Mucosa of rectum (tissue), 2 donors: ENCODE results near the gene PBX4.

Experiments
- H3K27ac ChIP-seq, 2 donors: one replicate each; pipeline ENCODE4 v1.7.0; 2013; ENCODE audit warnings: inconsistent platforms in 2 of 2, low read depth in 2 of 2, low read length in 2 of 2
- H3K27me3 ChIP-seq, 2 donors: one replicate each; pipeline ENCODE4 v1.7.0; 2013; ENCODE audit warnings: low read length in 2 of 2; ENCODE audit not compliant: control insufficient read depth in 2 of 2, insufficient read depth in 2 of 2
- H3K36me3 ChIP-seq, 2 donors: one replicate each; pipeline ENCODE4 v1.7.0; 2013; ENCODE audit warnings: low read length in 2 of 2; ENCODE audit not compliant: control insufficient read depth in 2 of 2, insufficient read depth in 2 of 2
- H3K4me1 ChIP-seq, 2 donors: one replicate each; pipeline ENCODE4 v1.7.0; 2013; ENCODE audit warnings: low read length in 2 of 2, mild to moderate bottlenecking in 1 of 2; ENCODE audit not compliant: control insufficient read depth in 2 of 2, insufficient read depth in 2 of 2
- H3K4me3 ChIP-seq, 2 donors: one replicate each; pipeline ENCODE4 v1.7.0; 2013; ENCODE audit warnings: low read length in 2 of 2
- H3K9ac ChIP-seq, 2 donors: one replicate each; pipeline ENCODE4 v1.7.0; 2013; ENCODE audit warnings: low read length in 2 of 2, low read depth in 1 of 2, mild to moderate bottlenecking in 1 of 2
- H3K9me3 ChIP-seq, 2 donors: one replicate each; pipeline ENCODE4 v1.7.0; 2013; ENCODE audit warnings: low read length in 2 of 2; ENCODE audit not compliant: control insufficient read depth in 2 of 2
- donor health status: healthy.
- donor health status: Normal muscosa, but diverticular disease.

The PBX4 gene

DNA sequence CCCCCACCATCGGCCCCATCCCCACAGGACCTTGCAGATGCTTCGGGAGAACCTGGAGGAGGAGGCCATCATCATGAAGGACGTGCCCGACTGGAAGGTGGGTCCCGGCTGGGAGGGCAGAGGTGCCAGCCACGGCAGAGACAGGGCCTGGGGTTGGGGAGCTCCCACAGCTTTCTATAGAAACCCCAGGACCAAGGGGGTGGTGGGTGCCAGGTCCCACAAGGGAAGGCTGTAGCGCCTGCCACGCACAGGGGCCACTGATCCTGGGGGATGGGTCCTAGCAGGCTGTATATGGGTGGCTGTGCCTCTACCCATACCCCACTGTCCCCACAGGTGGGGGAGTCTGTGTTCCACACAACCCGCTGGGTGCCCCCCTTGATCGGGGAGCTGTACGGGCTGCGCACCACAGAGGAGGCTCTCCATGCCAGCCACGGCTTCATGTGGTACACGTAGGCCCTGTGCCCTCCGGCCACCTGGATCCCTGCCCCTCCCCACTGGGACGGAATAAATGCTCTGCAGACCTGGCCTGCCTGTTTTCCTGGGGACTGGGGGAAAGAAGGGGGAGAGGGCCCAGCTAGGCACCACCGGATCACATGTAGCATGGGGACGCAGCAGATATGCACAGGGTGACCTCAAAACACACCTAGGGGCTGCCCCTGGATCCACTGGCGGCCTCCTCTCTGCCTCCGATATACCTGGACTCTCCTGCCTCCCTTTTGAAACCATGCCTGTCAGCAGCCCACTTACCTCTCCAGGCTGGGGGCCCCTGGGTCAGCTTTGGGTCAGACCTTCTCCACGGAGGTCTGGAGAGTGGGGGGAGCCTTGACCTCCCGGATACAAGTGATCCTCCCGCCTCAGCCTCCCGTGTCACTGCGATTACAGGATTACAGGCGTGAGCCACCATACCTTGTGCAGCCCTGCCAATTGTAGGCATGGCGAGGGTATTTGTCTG, 90.5 kb downstream of the PBX4 start:
- Histone ChIP-seq H3K9me3 (no peaks in the 10 kb centered on the region), H3K36me3 (peaks cover 14 to 25% of the 10 kb centered on the region in 2 donors), H3K27ac (no peak overlapping the region), H3K4me3 (no peak overlapping the region), H3K4me1 (peaks cover 2 to 3% of the 10 kb centered on the region in 2 donors), H3K27me3 (no peaks in the 10 kb centered on the region), H3K9ac (no peak overlapping the region)

DNA sequence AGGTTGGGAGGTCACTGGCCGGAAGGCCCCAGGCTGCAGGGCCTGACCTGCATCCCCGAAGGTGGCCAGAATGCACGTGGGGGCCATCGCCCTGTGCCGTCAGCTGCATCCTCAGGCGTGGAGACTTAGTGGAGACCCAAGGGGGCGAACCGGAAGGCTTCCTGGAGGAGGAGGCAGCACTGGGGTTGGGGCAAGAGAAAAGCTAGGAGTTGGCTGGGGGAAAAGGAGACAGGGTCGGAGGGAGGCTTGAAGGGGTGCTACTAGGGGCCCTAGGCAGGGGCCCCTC, 91.2 kb downstream of the PBX4 start:
- Histone ChIP-seq H3K27me3 (no peaks in the 10 kb centered on the region), H3K4me1 (peaks cover 2 to 3% of the 10 kb centered on the region in 2 donors), H3K36me3 (peaks cover 14 to 25% of the 10 kb centered on the region in 2 donors), H3K9me3 (no peaks in the 10 kb centered on the region), H3K4me3 (no peak overlapping the region), H3K27ac (no peak overlapping the region), H3K9ac (no peak overlapping the region)

DNA sequence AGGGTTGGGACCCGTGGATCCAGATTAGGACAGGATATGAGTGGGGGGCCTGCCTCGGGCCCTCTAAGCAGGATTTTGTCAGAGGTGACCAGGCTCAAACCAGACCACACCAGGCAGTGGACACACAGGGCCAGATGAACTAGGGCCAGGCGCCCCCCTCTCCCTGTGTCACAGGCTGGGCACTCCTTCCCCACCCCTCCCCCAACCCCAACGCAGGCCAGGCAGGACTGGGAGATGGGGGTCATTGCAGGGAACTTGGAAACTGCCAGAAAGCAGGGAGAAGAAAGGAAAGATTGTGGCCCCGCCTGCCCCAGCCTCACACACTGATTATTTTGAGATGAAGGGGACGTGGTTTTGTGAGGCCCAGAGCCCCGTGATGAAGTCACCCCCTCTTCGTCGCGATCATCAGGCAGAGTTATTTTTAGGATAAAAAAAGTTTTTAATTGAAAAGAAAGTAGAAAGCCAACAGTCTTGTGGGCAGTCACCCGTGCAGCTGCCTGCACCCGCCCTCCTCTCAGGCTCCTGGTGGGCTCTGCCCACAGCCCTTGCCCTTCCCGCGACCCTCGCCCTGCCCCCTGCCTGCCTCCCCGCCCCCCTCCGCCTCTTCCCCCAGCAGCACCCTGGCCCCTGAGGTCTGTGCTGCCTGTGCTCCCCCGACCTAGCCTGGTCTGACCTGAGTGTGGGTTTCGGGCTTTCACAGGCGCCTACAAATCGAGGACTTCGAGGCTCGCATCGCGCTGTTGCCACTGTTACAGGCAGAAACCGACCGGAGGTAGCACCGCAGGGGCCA, 91.7 kb downstream of the PBX4 start:
- H3K9ac ChIP-seq: no peak overlapping the region
- H3K27me3 ChIP-seq: no peaks in the 10 kb centered on the region
- peaks cover 14 to 25% of the 10 kb centered on the region in 2 donors for H3K36me3 ChIP-seq
- no peaks in the 10 kb centered on the region for H3K4me1 ChIP-seq
- no peak overlapping the region for H3K27ac ChIP-seq
- H3K9me3 ChIP-seq: no peaks in the 10 kb centered on the region
- no peak overlapping the region for H3K4me3 ChIP-seq

DNA sequence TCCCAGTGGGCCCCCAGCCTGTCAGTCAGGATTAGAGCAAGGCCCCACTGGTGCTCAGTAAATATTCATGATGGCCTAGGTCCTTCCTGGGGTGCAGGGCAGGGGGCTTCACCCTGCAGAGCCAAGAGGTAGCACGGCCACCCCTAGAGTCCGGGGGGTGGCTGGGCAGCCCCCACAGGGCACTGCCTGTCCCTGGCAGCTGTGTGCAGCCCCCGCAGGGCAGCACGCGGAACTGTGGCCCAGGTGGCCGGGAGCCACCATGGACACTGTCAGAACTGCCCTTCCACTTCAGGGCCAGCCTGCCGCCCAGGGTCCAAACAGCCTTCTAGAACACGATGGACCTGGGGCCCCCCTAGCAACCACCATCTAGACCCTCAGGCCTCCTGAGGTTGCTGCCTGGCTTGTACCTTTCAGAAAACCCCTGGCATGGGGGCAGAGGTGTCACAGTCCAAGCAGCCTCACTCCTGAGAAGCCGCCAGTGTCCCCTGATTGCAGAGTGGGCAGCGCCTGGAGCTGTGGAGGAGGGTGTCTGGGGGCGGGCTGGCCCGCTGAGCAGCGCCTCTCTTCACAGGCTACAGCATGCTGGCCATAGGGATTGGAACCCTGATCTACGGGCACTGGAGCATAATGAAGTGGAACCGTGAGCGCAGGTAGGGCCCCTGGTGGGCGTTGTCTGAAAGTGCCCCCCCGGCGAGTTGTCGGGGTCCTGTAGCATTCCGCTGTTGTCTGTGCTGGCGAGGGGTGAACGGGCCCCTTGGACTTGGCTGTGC, 92.7 kb downstream of the PBX4 start:
- Histone ChIP-seq H3K27ac (no peak overlapping the region), H3K4me3 (no peak overlapping the region), H3K9me3 (no peaks in the 10 kb centered on the region), H3K9ac (no peak overlapping the region), H3K4me1 (no peaks in the 10 kb centered on the region), H3K27me3 (no peaks in the 10 kb centered on the region), H3K36me3 (peaks cover 14 to 27% of the 10 kb centered on the region in 2 donors)

DNA sequence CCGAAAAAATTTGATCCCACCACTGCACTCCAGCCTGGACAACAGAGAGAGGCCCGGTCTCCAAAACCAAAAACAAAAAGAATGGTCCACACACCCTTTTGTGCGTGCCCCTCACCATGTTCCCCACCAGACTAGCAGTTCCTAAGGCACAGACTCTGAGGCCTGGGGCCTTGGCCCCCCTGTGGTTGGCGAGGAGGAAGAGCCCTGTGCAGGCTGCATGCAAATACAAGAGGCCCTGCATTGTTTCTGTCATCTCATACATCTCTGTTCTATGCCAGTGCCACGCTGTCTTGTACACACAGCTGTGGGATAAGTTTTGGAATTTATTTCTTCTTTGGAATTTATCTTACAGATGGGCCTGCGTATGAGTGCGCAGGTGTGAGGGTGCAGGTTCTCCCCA, 94.4 kb downstream of the PBX4 start:
- H3K9ac ChIP-seq: no peak overlapping the region
- H3K4me1 ChIP-seq: no peaks in the 10 kb centered on the region
- H3K36me3 ChIP-seq: peaks cover 14 to 36% of the 10 kb centered on the region in 2 donors
- H3K27ac ChIP-seq: no peak overlapping the region
- H3K9me3 ChIP-seq: no peaks in the 10 kb centered on the region
- no peaks in the 10 kb centered on the region for H3K27me3 ChIP-seq
- H3K4me3 ChIP-seq: no peak overlapping the region

DNA sequence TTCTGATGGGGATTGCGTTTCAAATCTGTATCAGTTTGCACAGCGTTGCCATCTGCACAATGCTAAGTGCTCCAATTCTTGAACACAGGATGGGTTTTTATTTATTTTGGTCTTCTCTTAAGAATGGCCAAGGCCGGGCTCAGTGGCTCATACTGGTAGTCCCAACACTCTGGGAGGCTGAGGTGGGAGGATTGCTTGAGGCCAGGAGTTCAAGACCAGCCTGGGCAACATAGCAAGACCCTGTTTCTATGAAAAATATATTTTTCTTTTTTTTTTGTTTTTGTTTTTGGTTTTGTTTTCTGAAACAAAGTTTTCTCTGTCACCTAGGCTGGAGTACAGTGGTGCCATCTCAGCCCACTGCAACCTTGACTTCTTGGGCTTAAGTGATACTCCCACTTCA, 95.3 kb downstream of the PBX4 start:
- Histone ChIP-seq H3K4me3 (no peak overlapping the region), H3K4me1 (no peaks in the 10 kb centered on the region), H3K27me3 (no peaks in the 10 kb centered on the region), H3K36me3 (peaks cover 12 to 33% of the 10 kb centered on the region in 2 donors), H3K9ac (no peak overlapping the region), H3K27ac (no peak overlapping the region), H3K9me3 (no peaks in the 10 kb centered on the region)

DNA sequence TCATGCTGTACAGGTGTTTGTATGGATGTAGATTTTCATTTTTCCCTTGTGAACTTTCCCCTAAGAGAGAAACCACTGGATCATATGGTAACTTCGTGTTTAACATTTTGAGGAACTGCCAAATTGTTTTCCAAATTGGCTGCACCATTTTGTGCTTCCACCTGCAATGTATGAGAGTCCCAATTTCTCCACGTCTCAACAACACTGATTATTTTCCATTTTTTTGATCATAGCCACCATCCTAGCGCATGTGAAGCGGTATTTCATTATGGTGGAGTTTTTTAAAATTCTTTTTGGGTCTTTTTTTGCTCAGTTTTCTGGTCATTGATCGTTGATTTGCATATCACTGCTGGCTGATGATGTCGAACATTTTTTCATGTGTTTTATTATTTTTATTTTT, 97.5 kb downstream of the PBX4 start:
- H3K27me3 ChIP-seq: no peaks in the 10 kb centered on the region
- H3K4me1 ChIP-seq: peaks cover 4 to 7% of the 10 kb centered on the region in 2 donors
- peaks cover 4 to 21% of the 10 kb centered on the region in 2 donors for H3K36me3 ChIP-seq

DNA sequence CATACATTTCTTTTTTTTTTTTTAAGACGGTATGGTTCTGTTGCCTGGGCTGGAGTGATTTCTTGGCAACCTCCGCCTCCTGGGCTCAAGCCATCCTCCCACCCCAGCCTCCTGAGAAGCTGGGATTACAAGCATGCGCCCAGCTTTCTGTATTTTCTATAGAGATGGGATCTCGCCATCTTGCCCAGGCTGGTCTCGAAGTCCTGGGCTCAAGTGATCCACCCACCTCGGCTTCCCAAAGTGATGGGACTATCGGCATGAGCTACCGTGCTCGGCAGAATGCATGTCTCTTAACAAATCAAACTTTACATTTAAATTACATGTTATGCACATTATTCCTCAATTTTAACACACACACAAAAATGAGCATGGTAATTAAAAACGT, 101.3 kb downstream of the PBX4 start:
- H3K9me3 ChIP-seq: no peaks in the 10 kb centered on the region
- no peak overlapping the region for H3K9ac ChIP-seq
- no peak overlapping the region for H3K27ac ChIP-seq
- H3K27me3 ChIP-seq: no peaks in the 10 kb centered on the region
- H3K36me3 ChIP-seq: peaks cover 0 to 13% of the 10 kb centered on the region in 2 donors
- peaks cover 7 to 14% of the 10 kb centered on the region in 2 donors for H3K4me1 ChIP-seq
- peak overlapping the region in 1 of 2 donors; percentile 98 for H3K4me3 ChIP-seq

More for the DNA sequence above, 97.5 kb downstream of the PBX4 start:
- Histone ChIP-seq H3K9ac (no peak overlapping the region), H3K4me3 (no peak overlapping the region), H3K27ac (no peak overlapping the region), H3K9me3 (no peaks in the 10 kb centered on the region)

DNA sequence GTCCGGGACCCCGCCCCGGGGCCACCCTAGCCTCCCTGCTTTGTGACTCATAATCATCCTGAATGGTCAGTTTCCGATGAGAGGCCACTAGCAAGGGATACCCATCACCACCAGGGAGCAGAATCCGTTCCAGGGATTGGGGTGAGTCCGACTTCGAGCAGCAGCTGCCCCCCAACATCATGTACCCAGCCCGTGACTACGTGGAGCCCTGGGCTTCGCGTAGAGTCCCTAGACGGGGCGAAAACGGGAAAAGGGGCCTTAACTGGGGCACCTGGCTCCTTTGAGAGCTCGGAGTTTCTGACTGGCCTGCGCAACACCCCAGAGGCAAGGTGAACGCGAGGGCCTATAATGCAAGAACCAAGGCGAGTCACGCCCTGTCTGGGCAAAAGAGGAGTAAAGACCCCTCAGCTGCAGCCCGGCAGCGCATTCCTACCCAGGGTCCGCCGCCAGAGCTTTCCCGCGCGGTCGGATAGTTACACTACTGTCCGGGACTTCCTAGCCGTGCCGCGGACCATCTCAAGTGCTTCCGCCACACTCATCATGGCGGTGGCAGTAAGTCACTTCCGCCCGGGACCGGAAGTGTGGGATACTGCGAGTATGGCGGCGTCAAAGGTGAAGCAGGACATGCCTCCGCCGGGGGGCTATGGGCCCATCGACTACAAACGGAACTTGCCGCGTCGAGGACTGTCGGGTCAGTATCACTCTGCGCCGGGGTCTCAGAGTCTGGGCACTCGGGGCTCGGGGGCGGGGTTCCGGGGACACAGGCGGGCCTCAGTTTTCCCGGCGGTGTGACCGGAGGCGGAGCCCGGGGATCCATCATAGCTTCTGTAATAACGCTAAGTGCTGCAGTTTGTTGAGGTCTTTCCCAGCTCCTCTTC, 102.6 kb downstream of the PBX4 start, which contains the start of gene NDUFA13:
NDUFA13 (plus strand) TSS at position 584 of the 878 bp plus-strand sequence; CDS start at position 598, 14 bp downstream.
- H3K27ac ChIP-seq: peak within 1 kb of the TSS; percentile 84
- peaks cover 0 to 12% of the 10 kb centered on the region in 2 donors for H3K36me3 ChIP-seq
- H3K4me1 ChIP-seq: peaks cover 7 to 14% of the 10 kb centered on the region in 2 donors
- peak within 1 kb of the TSS; percentile 87 to 95 for H3K9ac ChIP-seq
- no peaks in the 10 kb centered on the region for H3K27me3 ChIP-seq
- H3K4me3 ChIP-seq: peak within 1 kb of the TSS; percentile 76 to 98
- H3K9me3 ChIP-seq: no peaks in the 10 kb centered on the region
